K562 (cell line): Measurements from ENCODE around the gene CDYL. TPM values are rescaled to one million over a fixed set of nuclear protein-coding genes. Genes with fewer than 3 reads are reported as not detected.

Experiments used
- ATAC-seq: fragments of 200-7000 bp; cut with Tn5 transposase; 3 replicates; pipeline ENCODE4 v1.9.1; 2020; ENCODE audit warnings: moderate library complexity
- BruUV-seq: library from RNA; stranded (reverse); fragments of 400-500 nt; replicated peaks from 2 replicates; lab custom pipeline; 2021; lab: Mats Ljungman, UMichigan
- CTCF ChIA-PET: fragments of 300-600 bp; formaldehyde crosslinking; extraction: SDS; loops from one replicate; lab custom pipeline; 2021; ENCODE audit warnings: low intra/inter-chr PET ratio; lab: Yijun Ruan, JAX
- POLR2A ChIA-PET: fragments of 300-600, 350-650 bp; sonication (Branson Sonifier 250); formaldehyde crosslinking; extraction: SDS; loops from one replicate; lab custom pipeline; 2021; ENCODE audit warnings: antibody characterized with exemption, inconsistent platforms; lab: Yijun Ruan, JAX
- DNase-seq, 4 experiments: peaks; one replicate each; pipeline versions ENCODE4 v3.0.0 to v3.0.0-alpha.2; 2011 to 2018; ENCODE audit warnings: low spot score in 3 of 4, mixed read lengths in 3 of 4; ENCODE audit errors: extremely low read depth in 1 of 4
- FAIRE-seq: peaks from 2 replicates; lab custom pipeline; 2011; peaks lifted over from hg19 to GRCh38; lab: Jason Lieb, UNC
- H2AFZ ChIP-seq: 2 replicates; pipeline ENCODE4 v1.6.0; 2011; ENCODE audit warnings: low read depth, low read length, control low read depth, inconsistent platforms
- H3K27ac ChIP-seq: fragments of 200-600 bp; 3 replicates; pipeline ENCODE4 v1.8.0; 2011; ENCODE audit warnings: low read depth, mild to moderate bottlenecking, control low read depth, inconsistent platforms, low read length, moderate library complexity, mixed read lengths; ENCODE audit errors: extremely low read depth
- H3K27me3 ChIP-seq, 2 experiments: fragments of 300-600 bp in 1 of 2; 2 replicates in 1 of 2; 3 replicates in 1 of 2; pipeline versions ENCODE4 v1.6.0 to v1.8.0; 2011; ENCODE audit warnings: inconsistent platforms in 2 of 2, low read length in 2 of 2, mild to moderate bottlenecking in 1 of 2, mixed read lengths in 1 of 2, moderate library complexity in 1 of 2; ENCODE audit not compliant: control insufficient read depth in 2 of 2, insufficient read depth in 2 of 2
- H3K36me3 ChIP-seq: fragments of 300-600 bp; 3 replicates; pipeline ENCODE4 v1.8.0; 2011; ENCODE audit warnings: mild to moderate bottlenecking, low read length, inconsistent platforms; ENCODE audit not compliant: control insufficient read depth, insufficient read depth
- H3K4me1 ChIP-seq, 2 experiments: fragments of 200-600 bp in 1 of 2; replicated peaks in 1 of 2; 2 replicates in 1 of 2; 3 replicates in 1 of 2; pipeline versions ENCODE4 v1.5.1 to v1.8.0; 2011; ENCODE audit warnings: inconsistent platforms in 2 of 2, low read length in 2 of 2, mild to moderate bottlenecking in 1 of 2, mixed read lengths in 1 of 2, moderate library complexity in 1 of 2; ENCODE audit not compliant: control insufficient read depth in 2 of 2, insufficient read depth in 2 of 2
- H3K4me2 ChIP-seq: 2 replicates; pipeline ENCODE4 v1.6.1; 2011; ENCODE audit warnings: low read length, control low read depth, inconsistent platforms, mixed read lengths; ENCODE audit not compliant: insufficient read depth
- H3K4me3 ChIP-seq: fragments of 200-600 bp; sonication (generic), shearing (Covaris generic); 2 replicates; pipeline ENCODE4 v1.5.1; 2016; ENCODE audit warnings: control low read depth, inconsistent platforms
- H3K79me2 ChIP-seq: fragments of 200-600 bp; 3 replicates; pipeline ENCODE4 v1.8.0; 2011; ENCODE audit warnings: low read length, inconsistent platforms; ENCODE audit not compliant: control insufficient read depth, insufficient read depth
- H3K9ac ChIP-seq, 2 experiments: 2 replicates each; pipeline versions ENCODE4 v1.6.0 to v1.6.1; 2011; ENCODE audit warnings: low read depth in 2 of 2, low read length in 2 of 2, control low read depth in 1 of 2, inconsistent platforms in 1 of 2, mild to moderate bottlenecking in 1 of 2, mixed read lengths in 1 of 2; ENCODE audit not compliant: insufficient read depth in 1 of 2
- H3K9me1 ChIP-seq: one replicate; pipeline ENCODE4 v1.6.0; 2011; ENCODE audit warnings: inconsistent platforms, mild to moderate bottlenecking, low read length, moderate library complexity; ENCODE audit not compliant: control insufficient read depth, insufficient read depth
- H3K9me3 ChIP-seq: replicated peaks from 2 replicates; pipeline ENCODE4 v1.5.1; 2011; ENCODE audit warnings: low read depth, low read length, inconsistent platforms; ENCODE audit not compliant: control insufficient read depth, insufficient read depth
- H4K20me1 ChIP-seq: replicated peaks from 2 replicates; pipeline ENCODE4 v1.6.1; 2011; ENCODE audit warnings: low read length, inconsistent platforms, mixed read lengths; ENCODE audit not compliant: control insufficient read depth, insufficient read depth
- HNRNPL ChIP-seq: fragments of 200-400 bp; formaldehyde crosslinking; IDR thresholded peaks from 2 replicates; pipeline ENCODE4 v1.6.1; 2017; ENCODE audit warnings: low read depth, mild to moderate bottlenecking, low read length
- ILF3 ChIP-seq: fragments of 450-650 bp; IDR thresholded peaks from 2 replicates; pipeline ENCODE4 v1.6.1; 2018; ENCODE audit warnings: antibody characterized with exemption, mild to moderate bottlenecking, moderate library complexity, borderline replicate concordance
- MTA1 ChIP-seq: fragments of 450-650 bp; IDR thresholded peaks from 2 replicates; pipeline ENCODE4 v1.6.1; 2017; ENCODE audit warnings: borderline replicate concordance
- NCOA6 ChIP-seq: fragments of 450-650 bp; IDR thresholded peaks from 2 replicates; pipeline ENCODE4 v1.6.1; 2017; ENCODE audit warnings: mild to moderate bottlenecking
- POLR3G ChIP-seq: IDR thresholded peaks from 2 replicates; pipeline ENCODE4 v1.6.1; 2011; ENCODE audit not compliant: insufficient read length, insufficient replicate concordance; ENCODE audit errors: extremely low read depth
- RBM15 ChIP-seq: fragments of 200-400 bp; formaldehyde crosslinking; IDR thresholded peaks from 2 replicates; pipeline ENCODE4 v1.6.1; 2018; ENCODE audit warnings: mild to moderate bottlenecking, low read length, moderate library complexity; ENCODE audit not compliant: insufficient read depth
- THAP7 ChIP-seq: fragments of 250-450 bp; sonication (Bioruptor Pico); IDR thresholded peaks from 2 replicates; pipeline ENCODE4 v1.5.0; 2021
- ZNF12 ChIP-seq: sonication (generic); formaldehyde crosslinking; IDR thresholded peaks from 2 replicates; pipeline ENCODE4 v1.4.0; 2020; ENCODE audit warnings: mild to moderate bottlenecking, missing genetic modification reagents
- ZNF23 ChIP-seq: fragments of 250-450 bp; sonication (Bioruptor Pico); IDR thresholded peaks from 2 replicates; pipeline ENCODE4 v1.4.0; 2020; ENCODE audit warnings: mild to moderate bottlenecking
- WGBS: fragments of 100-300 bp; shearing (Covaris generic); methylation state at CpG from one replicate; pipeline ENCODE4 v1.1.6; 2016; ENCODE audit warnings: low coverage, mixed read lengths; ENCODE audit not compliant: insufficient coverage; ENCODE audit errors: missing lambda C conversion rate; 5-methylcytosine and 5-hydroxymethylcytosine counted together
- in situ Hi-C: fragments of 300-500 bp; cut with MboI; formaldehyde crosslinking; loops from 4 replicates; pipeline ENCODE4 v1.15.0; 2018; ENCODE audit warnings: inconsistent platforms, mixed read lengths
- intact Hi-C: fragments of 100-400 bp; cut with micrococcal nuclease; formaldehyde crosslinking; loops from 2 replicates; pipeline ENCODE4 v1.14.2; 2022
- polyA plus RNA-seq, 8 experiments: library from polyadenylated mRNA; depleted of rRNA in 4 of 8; stranded (reverse) in 5 of 8; unstranded in 3 of 8; fragments of >200 nt; fragmentation: Nextera tagmentation in 2 of 8; fragmentation: Illumina TruSeq in 1 of 8; extraction: Ambion mirVana in 2 of 8; extraction: Trizol in 1 of 8; gene quantifications; 2 replicates each; pipeline versions ENCODE4 v1.2.1 to v1.2.3, GENCODE V29; 2011 to 2014; ENCODE audit warnings: inconsistent platforms in 1 of 8, missing spikeins in 1 of 8
- total RNA-seq, 7 experiments: library from RNA; depleted of rRNA in 6 of 7; stranded (reverse); fragments of >200 nt in 6 of 7; fragmentation: Illumina TruSeq in 2 of 7; extraction: Trizol in 2 of 7; gene quantifications; 2 replicates each; pipeline versions ENCODE4 v1.2.1 to v1.2.3, GENCODE V29; 2011 to 2021; ENCODE audit warnings: low replicate concordance in 1 of 7
- TF ChIP-seq, protein P1 (sequence below), 2 experiments: fragments of 450-650 bp; formaldehyde crosslinking in 1 of 2; IDR thresholded peaks; 2 replicates each; pipeline versions ENCODE4 v1.4.0 to v1.6.1; 2014 to 2020; ENCODE audit warnings: mild to moderate bottlenecking in 2 of 2, borderline replicate concordance in 1 of 2, low read depth in 1 of 2
- TF ChIP-seq, protein P2 (sequence below): sonication (generic); formaldehyde crosslinking; IDR thresholded peaks from 2 replicates; pipeline ENCODE4 v1.8.1; 2023; ENCODE audit warnings: mild to moderate bottlenecking, missing genetic modification reagents, moderate library complexity

Gene CDYL
- total and polyA plus RNA-seq, 9 of the 15 experiments (the other 6 are each of a cell fraction or from before 2014, with no cell fraction given): 8.1 to 45.8 (median 40.8) TPM

- no peaks in the 10 kb centered on the region for H3K4me1 ChIP-seq
- BruUV-seq: no TSS peak
- no peak overlapping the region for H3K27ac ChIP-seq
- no peaks in the 10 kb centered on the region for H3K79me2 ChIP-seq
- H3K4me3 ChIP-seq: no peak overlapping the region
- no peak overlapping the region for H2AFZ ChIP-seq
- H3K9me1 ChIP-seq: no peaks in the 10 kb centered on the region
- H3K9me3 ChIP-seq: no peaks in the 10 kb centered on the region
- peaks cover 34% of the 10 kb centered on the region; the same call in 2 of the 3 replicates for H3K36me3 ChIP-seq
- H4K20me1 ChIP-seq: no peaks in the 10 kb centered on the region
- ATAC-seq (no peak), DNase-seq (no peak), FAIRE-seq (no peak)
- no peak overlapping the region for H3K4me2 ChIP-seq
- intact Hi-C loops: no loop called here
- H3K27me3 ChIP-seq: 0 out of 5 replicates have a peak, but pooled peaks cover 0 to 4% of the 10 kb centered on the region in 2 experiments
- ChIA-PET CTCF (no interaction called here), POLR2A (interaction anchor here (2.2 kb wide), 1 partner anchor 10 kb away, joined by 5 read pairs; no protein-coding TSS in a partner anchor)
- no peak overlapping the region for H3K9ac ChIP-seq
- in situ Hi-C loops: no loop called here
- whole genome bisulfite sequencing: 96% methylated on average over 12 of the region's 12 CpGs
- no peak for TF ChIP-seq ZNF23 (CRISPR knock-in tag)
- no peak for TF ChIP-seq NCOA6
- TF ChIP-seq, protein P1, sequence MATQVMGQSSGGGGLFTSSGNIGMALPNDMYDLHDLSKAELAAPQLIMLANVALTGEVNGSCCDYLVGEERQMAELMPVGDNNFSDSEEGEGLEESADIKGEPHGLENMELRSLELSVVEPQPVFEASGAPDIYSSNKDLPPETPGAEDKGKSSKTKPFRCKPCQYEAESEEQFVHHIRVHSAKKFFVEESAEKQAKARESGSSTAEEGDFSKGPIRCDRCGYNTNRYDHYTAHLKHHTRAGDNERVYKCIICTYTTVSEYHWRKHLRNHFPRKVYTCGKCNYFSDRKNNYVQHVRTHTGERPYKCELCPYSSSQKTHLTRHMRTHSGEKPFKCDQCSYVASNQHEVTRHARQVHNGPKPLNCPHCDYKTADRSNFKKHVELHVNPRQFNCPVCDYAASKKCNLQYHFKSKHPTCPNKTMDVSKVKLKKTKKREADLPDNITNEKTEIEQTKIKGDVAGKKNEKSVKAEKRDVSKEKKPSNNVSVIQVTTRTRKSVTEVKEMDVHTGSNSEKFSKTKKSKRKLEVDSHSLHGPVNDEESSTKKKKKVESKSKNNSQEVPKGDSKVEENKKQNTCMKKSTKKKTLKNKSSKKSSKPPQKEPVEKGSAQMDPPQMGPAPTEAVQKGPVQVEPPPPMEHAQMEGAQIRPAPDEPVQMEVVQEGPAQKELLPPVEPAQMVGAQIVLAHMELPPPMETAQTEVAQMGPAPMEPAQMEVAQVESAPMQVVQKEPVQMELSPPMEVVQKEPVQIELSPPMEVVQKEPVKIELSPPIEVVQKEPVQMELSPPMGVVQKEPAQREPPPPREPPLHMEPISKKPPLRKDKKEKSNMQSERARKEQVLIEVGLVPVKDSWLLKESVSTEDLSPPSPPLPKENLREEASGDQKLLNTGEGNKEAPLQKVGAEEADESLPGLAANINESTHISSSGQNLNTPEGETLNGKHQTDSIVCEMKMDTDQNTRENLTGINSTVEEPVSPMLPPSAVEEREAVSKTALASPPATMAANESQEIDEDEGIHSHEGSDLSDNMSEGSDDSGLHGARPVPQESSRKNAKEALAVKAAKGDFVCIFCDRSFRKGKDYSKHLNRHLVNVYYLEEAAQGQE (IDR thresholded peaks at IDR 0.05; ENCODE audit: borderline replicate concordance): no peak
- TF ChIP-seq, protein P1 (CRISPR knock-in tag; IDR thresholded peaks at IDR 0.05; ENCODE audit: low read depth): no peak
- TF ChIP-seq, protein P2, sequence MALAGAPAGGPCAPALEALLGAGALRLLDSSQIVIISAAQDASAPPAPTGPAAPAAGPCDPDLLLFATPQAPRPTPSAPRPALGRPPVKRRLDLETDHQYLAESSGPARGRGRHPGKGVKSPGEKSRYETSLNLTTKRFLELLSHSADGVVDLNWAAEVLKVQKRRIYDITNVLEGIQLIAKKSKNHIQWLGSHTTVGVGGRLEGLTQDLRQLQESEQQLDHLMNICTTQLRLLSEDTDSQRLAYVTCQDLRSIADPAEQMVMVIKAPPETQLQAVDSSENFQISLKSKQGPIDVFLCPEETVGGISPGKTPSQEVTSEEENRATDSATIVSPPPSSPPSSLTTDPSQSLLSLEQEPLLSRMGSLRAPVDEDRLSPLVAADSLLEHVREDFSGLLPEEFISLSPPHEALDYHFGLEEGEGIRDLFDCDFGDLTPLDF (CRISPR knock-in tag): no peak
- no peak for TF ChIP-seq ILF3
- no peak for TF ChIP-seq ZNF12 (CRISPR knock-in tag)
- TF ChIP-seq MTA1: no peak
- no peak for TF ChIP-seq THAP7 (CRISPR knock-in tag)
- TF ChIP-seq HNRNPL: no peak
- no peak for TF ChIP-seq POLR3G
- TF ChIP-seq RBM15: no peak
Observed at GRCh38 chr6:4953440-4953839, 177.2 kb downstream of the CDYL start.
